GM12801 (cell line): Measurements from ENCODE around the gene CLIP2.

ENCODE experiments used
- CTCF ChIP-seq: IDR thresholded peaks from one replicate; pipeline ENCODE4 v1.5.1; 2011; ENCODE audit warnings: control low read depth; ENCODE audit not compliant: insufficient read length; ENCODE audit errors: extremely low read depth

Gene CLIP2

GRCh38 chr7:74320645-74321221 lies 31.5 kb downstream of the CLIP2 start:
- no peak for TF ChIP-seq CTCF

- TF ChIP-seq CTCF, result no peak
Observed at GRCh38 chr7:74324531-74325209, 35.5 kb downstream of the CLIP2 start.

- no peak for TF ChIP-seq CTCF
Observed at GRCh38 chr7:74325210-74325565, 36.0 kb downstream of the CLIP2 start.

- no peak for TF ChIP-seq CTCF
Observed at GRCh38 chr7:74329225-74329624, 40.0 kb downstream of the CLIP2 start.

- TF ChIP-seq CTCF, result no peak
Observed at GRCh38 chr7:74332373-74333176, 43.4 kb downstream of the CLIP2 start.

GRCh38 chr7:74334030-74334429 lies 44.8 kb downstream of the CLIP2 start:
- no peak for TF ChIP-seq CTCF

GRCh38 chr7:74337926-74338325 lies 48.7 kb downstream of the CLIP2 start:
- no peak for TF ChIP-seq CTCF
